ENCODE measurements around the gene IL34. TPM values are rescaled to one million over a fixed set of nuclear protein-coding genes. Genes with fewer than 3 reads are reported as not detected.
"Not testable (repeated sequence)": the region's sequence is repeated elsewhere in the genome, so short reads cannot be mapped to it uniquely, and the experiment has no call there.

Gene IL34
- total RNA-seq, 1 donor from 2014 or later = 6.1 TPM

DNA sequence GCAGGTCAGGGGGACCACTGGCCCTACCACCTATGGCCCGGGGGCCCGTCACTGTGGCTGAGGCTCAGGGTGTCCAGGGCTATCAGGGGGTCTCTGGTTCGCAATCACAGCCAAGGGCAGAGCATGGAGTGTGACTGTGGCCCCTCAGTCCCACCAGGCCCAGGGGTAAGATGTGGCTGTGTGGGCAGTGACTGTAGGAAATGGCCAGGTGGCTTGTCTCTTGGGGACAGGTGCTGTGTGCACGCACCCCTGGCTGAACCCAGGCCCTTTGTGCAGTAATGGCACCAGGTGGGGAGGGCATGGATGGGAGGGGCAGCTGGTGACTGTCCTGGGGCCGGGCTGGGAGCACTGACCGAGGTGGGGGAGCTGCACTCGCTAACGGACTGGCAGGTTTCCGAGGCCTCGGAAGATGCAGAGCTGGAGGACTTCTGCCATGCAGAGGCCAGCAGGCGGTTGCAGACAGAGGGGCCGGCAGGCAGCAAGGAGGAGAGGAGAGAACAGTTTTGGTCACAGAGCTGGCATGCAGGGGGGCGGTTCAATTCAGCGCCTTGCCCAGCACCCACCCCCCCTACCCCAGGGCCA lies 18.8 kb downstream of the IL34 start:
- peaks cover 23% of the 10 kb centered on the region for H3K4me1 ChIP-seq
- intact Hi-C loops (cut with DNase I) = no loop called here
- H3K4me3 ChIP-seq = no peak overlapping the region
- H3K9me3 ChIP-seq = no peaks in the 10 kb centered on the region
- no peak overlapping the region for H3K27ac ChIP-seq
- peaks cover 4 to 74% of the 10 kb centered on the region in 2 donors for H3K36me3 ChIP-seq
- DNase-seq (ENCODE audit: extremely low spot score in 2 of 2) = no peak
- no peaks in the 10 kb centered on the region for H3K27me3 ChIP-seq
- TF ChIP-seq, protein P1, sequence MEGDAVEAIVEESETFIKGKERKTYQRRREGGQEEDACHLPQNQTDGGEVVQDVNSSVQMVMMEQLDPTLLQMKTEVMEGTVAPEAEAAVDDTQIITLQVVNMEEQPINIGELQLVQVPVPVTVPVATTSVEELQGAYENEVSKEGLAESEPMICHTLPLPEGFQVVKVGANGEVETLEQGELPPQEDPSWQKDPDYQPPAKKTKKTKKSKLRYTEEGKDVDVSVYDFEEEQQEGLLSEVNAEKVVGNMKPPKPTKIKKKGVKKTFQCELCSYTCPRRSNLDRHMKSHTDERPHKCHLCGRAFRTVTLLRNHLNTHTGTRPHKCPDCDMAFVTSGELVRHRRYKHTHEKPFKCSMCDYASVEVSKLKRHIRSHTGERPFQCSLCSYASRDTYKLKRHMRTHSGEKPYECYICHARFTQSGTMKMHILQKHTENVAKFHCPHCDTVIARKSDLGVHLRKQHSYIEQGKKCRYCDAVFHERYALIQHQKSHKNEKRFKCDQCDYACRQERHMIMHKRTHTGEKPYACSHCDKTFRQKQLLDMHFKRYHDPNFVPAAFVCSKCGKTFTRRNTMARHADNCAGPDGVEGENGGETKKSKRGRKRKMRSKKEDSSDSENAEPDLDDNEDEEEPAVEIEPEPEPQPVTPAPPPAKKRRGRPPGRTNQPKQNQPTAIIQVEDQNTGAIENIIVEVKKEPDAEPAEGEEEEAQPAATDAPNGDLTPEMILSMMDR (IDR thresholded peaks at IDR 0.05) = no peak
- TF ChIP-seq POLR2A (IDR thresholded peaks at IDR 0.05) = no peak
- TF ChIP-seq POLR2AphosphoS5 (IDR thresholded peaks at IDR 0.05; ENCODE audit: insufficient read depth in 1 of 2, low read depth in 1 of 2) = no peak

GRCh38 chr16:70665806-70666735 lies 19.7 kb downstream of the IL34 start:
- Histone ChIP-seq H3K4me3 (no peak overlapping the region), H3K36me3 (peaks cover 4 to 83% of the 10 kb centered on the region in 2 donors), H3K4me1 (peaks cover 23% of the 10 kb centered on the region), H3K27me3 (no peaks in the 10 kb centered on the region), H3K27ac (no peak overlapping the region), H3K9me3 (no peaks in the 10 kb centered on the region)
- intact Hi-C loops (cut with DNase I) = no loop called here
- DNase-seq (ENCODE audit: extremely low spot score in 2 of 2) = no peak
- TF ChIP-seq POLR2A (IDR thresholded peaks at IDR 0.05) (no peak), POLR2AphosphoS5 (IDR thresholded peaks at IDR 0.05; ENCODE audit: insufficient read depth in 1 of 2, low read depth in 1 of 2) (no peak)
- TF ChIP-seq, protein P1 (IDR thresholded peaks at IDR 0.05) = no peak

DNA sequence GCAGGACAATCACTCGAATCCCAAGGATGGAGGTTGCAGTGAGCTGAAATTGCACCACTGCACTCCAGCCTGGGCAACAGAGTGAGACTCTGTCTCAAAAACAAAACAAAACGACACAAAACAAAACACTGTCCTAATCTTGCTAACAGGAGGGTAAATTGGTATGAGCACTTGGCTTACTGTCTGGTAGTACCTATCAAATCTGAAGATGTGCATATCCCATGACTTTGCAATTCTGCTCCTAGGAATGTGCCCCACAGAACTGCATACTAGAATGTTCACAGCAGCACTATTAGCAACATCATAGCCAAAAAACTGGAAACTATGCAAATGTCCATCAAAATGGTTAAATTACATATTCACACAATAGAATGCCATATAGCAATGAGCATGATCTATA lies 23.8 kb downstream of the IL34 start:
- Histone ChIP-seq H3K36me3 (peaks cover 4 to 87% of the 10 kb centered on the region in 2 donors), H3K27me3 (no peaks in the 10 kb centered on the region), H3K9me3 (no peaks in the 10 kb centered on the region), H3K4me3 (no peak overlapping the region), H3K4me1 (no peaks in the 10 kb centered on the region), H3K27ac (no peak overlapping the region)
- TF ChIP-seq POLR2A (IDR thresholded peaks at IDR 0.05) (no peak), POLR2AphosphoS5 (IDR thresholded peaks at IDR 0.05; ENCODE audit: insufficient read depth in 1 of 2, low read depth in 1 of 2) (no peak)
- TF ChIP-seq, protein P1 (IDR thresholded peaks at IDR 0.05) = no peak
- DNase-seq (ENCODE audit: extremely low spot score in 2 of 2) = no peak
- intact Hi-C loops (cut with DNase I) = no loop called here

- H3K27me3 ChIP-seq; DNase-seq (ENCODE audit: extremely low spot score in 2 of 2); H3K9me3 ChIP-seq; intact Hi-C loops (cut with DNase I); H3K4me3 ChIP-seq; H3K4me1 ChIP-seq; H3K27ac ChIP-seq: not testable (repeated sequence)
- H3K36me3 ChIP-seq = peaks cover 4 to 87% of the 10 kb centered on the region in 2 donors
Measured at GRCh38 chr16:70670938-70671337, 24.6 kb downstream of the IL34 start.

GRCh38 chr16:70674221-70675014 lies 28.1 kb downstream of the IL34 start:
- H3K4me1 ChIP-seq = no peaks in the 10 kb centered on the region
- no peak overlapping the region for H3K4me3 ChIP-seq
- intact Hi-C loops (cut with DNase I) = loop anchor here (5.0 kb wide), 1 partner anchor 98 kb away; no protein-coding TSS in a partner anchor
- no peak overlapping the region for H3K27ac ChIP-seq
- no peaks in the 10 kb centered on the region for H3K9me3 ChIP-seq
- no peak for DNase-seq (ENCODE audit: extremely low spot score in 2 of 2)
- no peak for TF ChIP-seq POLR2A (IDR thresholded peaks at IDR 0.05)
- H3K36me3 ChIP-seq = peaks cover 0 to 94% of the 10 kb centered on the region in 2 donors
- no peaks in the 10 kb centered on the region for H3K27me3 ChIP-seq

All from vagina (tissue), 2 donors.